ENCODE measurements around the gene CYP4F2. TPM values are rescaled to one million over a fixed set of nuclear protein-coding genes. Genes with fewer than 3 reads are reported as not detected.

The CYP4F2 gene
- total and polyA plus RNA-seq, 2 donors (not counting 3 experiments of a cell fraction or from before 2014, with no cell fraction given), result not detected

GRCh38 chr19:15859187-15859586 is 38.7 kb downstream of the CYP4F2 start:
- TF ChIP-seq JUN (IDR thresholded peaks at IDR 0.05; ENCODE audit: borderline replicate concordance, insufficient read depth, insufficient read length, low read depth) (no peak), POLR2AphosphoS5 (IDR thresholded peaks at IDR 0.05; ENCODE audit: insufficient read depth, low read depth, low read length) (no peak), GATA2 (IDR thresholded peaks at IDR 0.05; ENCODE audit: insufficient read depth, insufficient read length, low read depth, low read length) (no peak), POLR2A (IDR thresholded peaks at IDR 0.05; ENCODE audit: low read depth, low read length) (no peak), CTCF (IDR thresholded peaks at IDR 0.05; ENCODE audit: extremely low read depth in 1 of 2, insufficient read depth in 1 of 2, low read depth in 1 of 2, low read length in 2 of 2) (no peak)
- FAIRE-seq (no peak), DNase-seq (ENCODE audit: low read depth, low spot score) (no peak)
- H3K4me2 ChIP-seq (ENCODE audit: insufficient read depth, low read length), result no peak overlapping the region
- no peaks in the 10 kb centered on the region for H3K27me3 ChIP-seq (ENCODE audit: control insufficient read depth in 2 of 2, insufficient read depth in 2 of 2, low read length in 2 of 2)
- no peak overlapping the region for H3K4me3 ChIP-seq (replicated peaks in 1 of 3; ENCODE audit: insufficient read depth in 1 of 3, low read depth in 1 of 3, low read length in 3 of 3)
- H3K9ac ChIP-seq (replicated peaks; ENCODE audit: extremely low read depth, insufficient read depth, low read length), result no peak overlapping the region
- H3K4me1 ChIP-seq (ENCODE audit: control insufficient read depth, extremely low read depth, insufficient read depth, low read length), result no peaks in the 10 kb centered on the region
- dilution Hi-C loops (cut with MboI; ENCODE audit: extremely low pct_ligation_motif_present, low sequenced_read_pairs), result no loop called here
- ChIA-PET CTCF (no interaction called here), POLR2A (no interaction called here)
- H3K9me3 ChIP-seq (replicated peaks; ENCODE audit: control insufficient read depth, insufficient read depth, low read length), result no peaks in the 10 kb centered on the region
- intact Hi-C loops (cut with micrococcal nuclease), result no loop called here
- H3K9me1 ChIP-seq (replicated peaks; ENCODE audit: control insufficient read depth, extremely low read depth, insufficient read depth, low read length), result no peaks in the 10 kb centered on the region
- BruUV-seq (replicated peaks), result no TSS peak
- no peaks in the 10 kb centered on the region for H4K20me1 ChIP-seq (replicated peaks; ENCODE audit: control insufficient read depth, extremely low read depth, insufficient read depth, low read length)
- no peaks in the 10 kb centered on the region for H3K79me2 ChIP-seq (ENCODE audit: control insufficient read depth, insufficient read depth, low read length)
- H3K27ac ChIP-seq (ENCODE audit: insufficient read depth, low read depth, low read length), result no peak overlapping the region
- H3K36me3 ChIP-seq (ENCODE audit: control insufficient read depth in 2 of 2, extremely low read depth in 1 of 2, insufficient read depth in 2 of 2, low read length in 2 of 2), result no peaks in the 10 kb centered on the region
- no peak overlapping the region for H2AFZ ChIP-seq (ENCODE audit: low read depth, low read length)

GRCh38 chr19:15850385-15850784 is 47.5 kb downstream of the CYP4F2 start:
- H3K9me1 ChIP-seq (replicated peaks; ENCODE audit: control insufficient read depth, extremely low read depth, insufficient read depth, low read length), result no peaks in the 10 kb centered on the region
- no peak overlapping the region for H3K4me3 ChIP-seq (replicated peaks in 1 of 3; ENCODE audit: insufficient read depth in 1 of 3, low read depth in 1 of 3, low read length in 3 of 3)
- dilution Hi-C loops (cut with MboI; ENCODE audit: extremely low pct_ligation_motif_present, low sequenced_read_pairs) (no loop called here), intact Hi-C loops (cut with micrococcal nuclease) (no loop called here)
- ChIA-PET POLR2A (no interaction called here), CTCF (no interaction called here)
- DNase-seq (ENCODE audit: low read depth, low spot score), result no peak
- no peaks in the 10 kb centered on the region for H4K20me1 ChIP-seq (replicated peaks; ENCODE audit: control insufficient read depth, extremely low read depth, insufficient read depth, low read length)
- no peaks in the 10 kb centered on the region for H3K36me3 ChIP-seq (ENCODE audit: control insufficient read depth in 2 of 2, extremely low read depth in 1 of 2, insufficient read depth in 2 of 2, low read length in 2 of 2)
- H3K4me2 ChIP-seq (ENCODE audit: insufficient read depth, low read length), result no peak overlapping the region
- no peaks in the 10 kb centered on the region for H3K4me1 ChIP-seq (ENCODE audit: control insufficient read depth, extremely low read depth, insufficient read depth, low read length)
- no peak for TF ChIP-seq GATA2 (IDR thresholded peaks at IDR 0.05; ENCODE audit: insufficient read depth, insufficient read length, low read depth, low read length)
- no peak for TF ChIP-seq EZH2 (IDR thresholded peaks at IDR 0.05; ENCODE audit: borderline replicate concordance, low read depth, low read length, severe bottlenecking)
- no peak for TF ChIP-seq CTCF (IDR thresholded peaks at IDR 0.05; ENCODE audit: extremely low read depth in 1 of 2, insufficient read depth in 1 of 2, low read depth in 1 of 2, low read length in 2 of 2)
- TF ChIP-seq POLR2A (IDR thresholded peaks at IDR 0.05; ENCODE audit: low read depth, low read length), result no peak
- TF ChIP-seq MAX (IDR thresholded peaks at IDR 0.05; ENCODE audit: insufficient read depth, insufficient read length), result no peak
- H2AFZ ChIP-seq (ENCODE audit: low read depth, low read length), result no peak overlapping the region
- no peaks in the 10 kb centered on the region for H3K9me3 ChIP-seq (replicated peaks; ENCODE audit: control insufficient read depth, insufficient read depth, low read length)
- no peak for FAIRE-seq
- no peak overlapping the region for H3K27ac ChIP-seq (ENCODE audit: insufficient read depth, low read depth, low read length)
- H3K9ac ChIP-seq (replicated peaks; ENCODE audit: extremely low read depth, insufficient read depth, low read length), result no peak overlapping the region
- H3K79me2 ChIP-seq (ENCODE audit: control insufficient read depth, insufficient read depth, low read length), result no peaks in the 10 kb centered on the region
- no peaks in the 10 kb centered on the region for H3K27me3 ChIP-seq (ENCODE audit: control insufficient read depth in 2 of 2, insufficient read depth in 2 of 2, low read length in 2 of 2)
- no TSS peak for BruUV-seq (replicated peaks)

Data from endothelial cell of umbilical vein (primary cell).